Duodenal mucosa (tissue), 2 donors: ENCODE measurements around the gene PLPPR1.

ENCODE experiments used
- H3K27ac ChIP-seq: one replicate; pipeline ENCODE4 v1.7.0; 2013; ENCODE audit warnings: low read depth, low read length
- H3K27me3 ChIP-seq, 2 donors: one replicate each; pipeline ENCODE4 v1.7.0; 2013; ENCODE audit warnings: low read length in 2 of 2, control low read depth in 1 of 2; ENCODE audit not compliant: insufficient read depth in 2 of 2, control insufficient read depth in 1 of 2
- H3K36me3 ChIP-seq, 2 donors: one replicate each; pipeline ENCODE4 v1.7.0; 2013; ENCODE audit warnings: low read length in 2 of 2, control low read depth in 1 of 2; ENCODE audit not compliant: insufficient read depth in 2 of 2, control insufficient read depth in 1 of 2
- H3K4me1 ChIP-seq, 2 donors: one replicate each; pipeline ENCODE4 v1.7.0; 2013; ENCODE audit warnings: low read length in 2 of 2, control low read depth in 1 of 2; ENCODE audit not compliant: insufficient read depth in 2 of 2, control insufficient read depth in 1 of 2
- H3K4me3 ChIP-seq, 2 donors: one replicate each; pipeline ENCODE4 v1.7.0; 2013; ENCODE audit warnings: low read length in 2 of 2, low read depth in 1 of 2
- H3K9ac ChIP-seq, 2 donors: one replicate each; pipeline ENCODE4 v1.7.0; 2013; ENCODE audit warnings: low read length in 2 of 2, low read depth in 1 of 2
- H3K9me3 ChIP-seq, 2 donors: one replicate each; pipeline ENCODE4 v1.7.0; 2013; ENCODE audit warnings: low read length in 2 of 2, control low read depth in 1 of 2; ENCODE audit not compliant: control insufficient read depth in 1 of 2

The PLPPR1 gene

GRCh38 chr9:101026824-101027223 lies 1.7 kb upstream of the PLPPR1 start:
- Histone ChIP-seq H3K4me1 (peaks cover 0 to 10% of the 10 kb centered on the region in 2 donors), H3K4me3 (no peak overlapping the region), H3K27me3 (peaks cover 20 to 34% of the 10 kb centered on the region in 2 donors), H3K9me3 (no peaks in the 10 kb centered on the region), H3K27ac (no peak overlapping the region), H3K9ac (no peak overlapping the region), H3K36me3 (no peaks in the 10 kb centered on the region)

- Histone ChIP-seq H3K4me1 (peaks cover 0 to 10% of the 10 kb centered on the region in 2 donors), H3K27ac (no peak overlapping the region), H3K36me3 (no peaks in the 10 kb centered on the region), H3K9me3 (no peaks in the 10 kb centered on the region), H3K9ac (no peak overlapping the region), H3K27me3 (peaks cover 24 to 38% of the 10 kb centered on the region in 2 donors), H3K4me3 (no peak overlapping the region)
These were observed 1.3 kb upstream of the PLPPR1 start for GRCh38 chr9:101027236-101027635.

GRCh38 chr9:101027733-101028345 lies 688 bp upstream of the PLPPR1 start:
- H3K9me3 ChIP-seq: no peaks in the 10 kb centered on the region
- H3K27me3 ChIP-seq: peaks cover 24 to 44% of the 10 kb centered on the region in 2 donors
- H3K27ac ChIP-seq: no peak overlapping the region
- H3K9ac ChIP-seq: no peak overlapping the region
- peak overlapping the region; percentile 57 to 73 for H3K4me3 ChIP-seq
- peaks cover 0 to 10% of the 10 kb centered on the region in 2 donors for H3K4me1 ChIP-seq
- no peaks in the 10 kb centered on the region for H3K36me3 ChIP-seq

- Histone ChIP-seq H3K36me3 (no peaks in the 10 kb centered on the region), H3K27ac (no peak overlapping the region), H3K9me3 (no peaks in the 10 kb centered on the region), H3K27me3 (peaks cover 24 to 44% of the 10 kb centered on the region in 2 donors), H3K4me1 (peaks cover 0 to 10% of the 10 kb centered on the region in 2 donors), H3K9ac (no peak overlapping the region), H3K4me3 (peak overlapping the region in 1 of 2 donors; percentile 73)
These were observed 973 bp downstream of the PLPPR1 start for GRCh38 chr9:101029315-101030085.

- no peaks in the 10 kb centered on the region for H3K36me3 ChIP-seq
- peaks cover 0 to 10% of the 10 kb centered on the region in 2 donors for H3K4me1 ChIP-seq
- H3K4me3 ChIP-seq: no peak overlapping the region
- no peak overlapping the region for H3K9ac ChIP-seq
- no peaks in the 10 kb centered on the region for H3K9me3 ChIP-seq
- no peak overlapping the region for H3K27ac ChIP-seq
- peaks cover 24 to 44% of the 10 kb centered on the region in 2 donors for H3K27me3 ChIP-seq
These were observed 1.5 kb downstream of the PLPPR1 start for GRCh38 chr9:101030086-101030391.

GRCh38 chr9:101032426-101032825 lies 3.9 kb downstream of the PLPPR1 start:
- H3K27ac ChIP-seq: no peak overlapping the region
- H3K36me3 ChIP-seq: no peaks in the 10 kb centered on the region
- H3K9me3 ChIP-seq: no peaks in the 10 kb centered on the region
- peaks cover 0 to 10% of the 10 kb centered on the region in 2 donors for H3K4me1 ChIP-seq
- H3K27me3 ChIP-seq: peaks cover 16 to 41% of the 10 kb centered on the region in 2 donors
- H3K9ac ChIP-seq: no peak overlapping the region
- no peak overlapping the region for H3K4me3 ChIP-seq

GRCh38 chr9:101034222-101034621 lies 5.7 kb downstream of the PLPPR1 start:
- Histone ChIP-seq H3K9me3 (no peaks in the 10 kb centered on the region), H3K27ac (no peak overlapping the region), H3K9ac (no peak overlapping the region), H3K4me3 (no peak overlapping the region), H3K4me1 (peaks cover 0 to 2% of the 10 kb centered on the region in 2 donors), H3K27me3 (peaks cover 11 to 30% of the 10 kb centered on the region in 2 donors), H3K36me3 (no peaks in the 10 kb centered on the region)

- H3K36me3 ChIP-seq: no peaks in the 10 kb centered on the region
- peaks cover 9 to 21% of the 10 kb centered on the region in 2 donors for H3K27me3 ChIP-seq
- no peak overlapping the region for H3K27ac ChIP-seq
- H3K9me3 ChIP-seq: no peaks in the 10 kb centered on the region
- H3K4me1 ChIP-seq: no peaks in the 10 kb centered on the region
- H3K9ac ChIP-seq: no peak overlapping the region
- no peak overlapping the region for H3K4me3 ChIP-seq
These were observed 6.6 kb downstream of the PLPPR1 start for GRCh38 chr9:101035098-101035497.

GRCh38 chr9:101037430-101037829 lies 8.9 kb downstream of the PLPPR1 start:
- H3K9ac ChIP-seq: no peak overlapping the region
- H3K9me3 ChIP-seq: no peaks in the 10 kb centered on the region
- peaks cover 0 to 4% of the 10 kb centered on the region in 2 donors for H3K27me3 ChIP-seq
- no peak overlapping the region for H3K27ac ChIP-seq
- H3K4me3 ChIP-seq: no peak overlapping the region
- no peaks in the 10 kb centered on the region for H3K4me1 ChIP-seq
- H3K36me3 ChIP-seq: no peaks in the 10 kb centered on the region

GRCh38 chr9:101038488-101038887 lies 10.0 kb downstream of the PLPPR1 start:
- H3K9me3 ChIP-seq: no peaks in the 10 kb centered on the region
- no peak overlapping the region for H3K9ac ChIP-seq
- H3K27ac ChIP-seq: no peak overlapping the region
- H3K36me3 ChIP-seq: no peaks in the 10 kb centered on the region
- no peaks in the 10 kb centered on the region for H3K4me1 ChIP-seq
- no peak overlapping the region for H3K4me3 ChIP-seq
- H3K27me3 ChIP-seq: no peaks in the 10 kb centered on the region
